HL-60/S4 treated with retinoic acid at 250 ng/mL for 4 days and 3 days (cell line): ENCODE measurements around the gene MS4A2.

Source experiments
- in situ Hi-C: fragments of 300-500 bp; cut with MboI; formaldehyde crosslinking; loops from 2 replicates; pipeline ENCODE4 v1.7.0; 2022; ENCODE audit warnings: low sequenced_read_pairs

The MS4A2 gene

DNA sequence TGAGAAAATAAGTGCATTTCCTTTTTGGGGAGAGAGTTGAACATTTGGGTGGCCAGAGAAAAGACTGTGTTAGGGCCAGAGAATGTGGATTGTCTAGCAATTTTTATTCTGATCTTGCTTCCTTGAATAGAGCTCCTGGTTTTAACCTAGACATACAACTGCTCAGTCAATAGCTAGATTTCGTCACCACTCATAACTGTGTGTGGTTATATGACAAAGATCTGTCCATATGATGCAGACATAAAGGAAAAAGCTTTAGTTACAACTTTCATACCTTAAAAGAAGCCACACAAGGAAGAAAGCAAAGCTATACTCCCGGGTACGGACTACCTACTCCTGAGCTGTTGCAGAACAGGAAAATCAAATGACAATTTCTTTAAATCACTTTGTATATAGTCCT is 57.2 kb downstream of the MS4A2 start:
- in situ Hi-C loops = loop anchor here (25.0 kb wide), 1 partner anchor 308 kb away; the partner anchor contains the start of gene CBLIF
